ENCODE data around the gene INHBC.
A peak's percentile ranks its signal among the peaks of the same experiment; 100 is the strongest.
"Not testable (repeated sequence)": the region's sequence is repeated elsewhere in the genome, so short reads cannot be mapped to it uniquely, and the experiment has no call there.

The INHBC gene

DNA sequence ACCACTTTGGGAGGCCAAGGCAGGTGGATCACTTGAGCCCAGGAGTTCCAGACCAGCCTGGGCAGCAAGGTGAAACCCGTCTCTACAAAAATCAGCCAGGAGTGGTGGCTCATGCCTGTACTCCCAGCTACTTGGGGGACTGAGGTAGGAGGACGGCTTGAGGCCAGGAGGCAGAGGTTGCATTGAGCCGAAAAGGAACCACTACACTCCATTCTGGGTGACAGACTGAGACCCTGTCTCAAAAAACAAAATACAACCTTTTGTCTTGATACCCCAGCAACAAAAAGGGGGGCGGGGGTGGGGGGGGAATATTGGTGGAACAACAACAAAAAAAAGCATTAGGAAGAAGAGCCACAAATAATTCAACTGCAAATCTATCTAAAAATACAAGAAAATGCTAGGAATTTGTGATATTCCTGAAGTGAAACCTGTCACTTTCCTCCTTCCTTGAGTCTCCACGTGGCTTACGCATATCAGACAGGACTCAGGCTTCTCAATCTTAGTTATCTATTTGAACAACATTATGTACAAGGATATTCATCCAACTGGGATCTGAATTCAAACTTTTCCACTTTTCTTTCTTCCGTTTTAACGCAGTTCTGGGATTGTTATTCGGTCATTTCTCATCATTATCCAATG lies 5.0 kb upstream of the INHBC start:
- DNase-seq (ENCODE audit: low read depth in 2 of 2) = no peak

DNA sequence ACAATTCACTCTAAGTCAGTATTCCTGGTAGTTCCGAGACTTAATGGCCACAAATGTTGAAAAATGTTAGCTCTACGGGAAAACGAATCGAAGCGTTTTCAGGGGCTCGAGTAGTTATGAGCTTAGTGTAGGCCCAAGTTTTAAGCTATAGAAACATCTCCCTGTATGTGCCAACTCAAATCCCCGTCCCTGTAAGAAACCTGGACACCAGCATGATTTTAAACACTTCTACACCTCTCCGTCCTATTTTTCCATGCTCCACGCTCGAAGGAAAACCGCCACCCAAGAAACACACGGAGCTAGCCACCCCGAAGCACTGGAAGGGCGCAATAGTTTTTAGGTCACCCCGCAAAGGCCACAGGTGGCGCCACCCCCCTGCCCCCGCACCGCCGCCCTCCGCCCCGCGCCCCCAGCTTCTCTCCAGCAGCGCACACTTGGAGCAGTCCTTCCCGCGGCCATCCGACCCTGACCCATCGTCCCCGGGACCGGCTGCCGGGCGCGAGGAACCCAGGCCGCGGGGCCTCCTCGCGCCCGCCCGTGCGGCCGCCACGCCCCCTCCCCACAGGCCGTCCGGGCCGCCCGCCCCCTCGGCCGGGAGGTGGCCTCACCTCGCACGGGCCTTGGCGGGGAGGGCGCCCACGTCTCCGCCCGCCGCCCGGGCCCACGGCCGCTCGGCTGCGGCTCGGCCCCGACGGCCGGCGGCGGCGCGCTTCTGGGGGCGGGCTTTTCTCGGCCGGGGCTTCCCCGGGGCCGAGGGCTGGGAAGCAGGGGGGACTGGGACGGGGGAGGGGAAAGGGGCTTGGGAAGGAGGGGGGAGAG lies 4.3 kb upstream of the INHBC start:
- peak in 1 of 2 donors; percentile 21 for DNase-seq (ENCODE audit: low read depth in 2 of 2)

DNA sequence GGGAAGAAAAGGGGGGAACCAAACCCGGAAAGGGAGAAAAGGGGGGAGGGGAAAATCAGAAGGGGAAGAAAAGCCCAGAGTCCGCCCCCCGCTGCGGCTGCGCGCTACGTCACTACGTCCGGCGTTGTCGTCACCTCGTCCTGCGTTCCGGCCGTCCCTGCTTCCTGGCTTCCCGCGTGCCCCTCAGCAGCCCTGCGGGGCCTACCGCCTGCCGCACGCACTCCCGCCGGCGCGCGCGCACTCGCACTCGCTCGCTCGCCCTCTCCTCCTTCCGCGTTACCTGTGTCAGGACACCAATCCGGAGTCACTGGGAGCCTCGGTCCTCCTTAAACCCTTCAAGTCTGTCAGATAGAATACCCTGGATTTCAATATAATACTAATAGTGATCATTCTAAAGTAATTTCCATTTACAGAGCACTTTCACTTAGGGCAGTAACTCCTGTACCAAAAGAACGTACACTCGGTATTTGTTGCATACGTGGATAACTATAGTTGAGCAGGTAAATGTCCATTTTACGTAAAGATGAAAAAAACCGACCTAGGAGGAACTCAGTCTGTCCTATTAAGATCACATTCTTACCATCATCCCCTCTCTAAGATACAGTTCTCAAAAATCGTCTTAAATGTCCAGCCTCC lies 3.5 kb upstream of the INHBC start, which contains the start of gene R3HDM2:
Gene R3HDM2 (minus strand): TSS at position 113 of the 636 bp plus-strand sequence. CDS start 120,615 bp downstream, outside the sequence.
- peak; percentile 91 to 94 for DNase-seq (ENCODE audit: low read depth in 2 of 2)

DNA sequence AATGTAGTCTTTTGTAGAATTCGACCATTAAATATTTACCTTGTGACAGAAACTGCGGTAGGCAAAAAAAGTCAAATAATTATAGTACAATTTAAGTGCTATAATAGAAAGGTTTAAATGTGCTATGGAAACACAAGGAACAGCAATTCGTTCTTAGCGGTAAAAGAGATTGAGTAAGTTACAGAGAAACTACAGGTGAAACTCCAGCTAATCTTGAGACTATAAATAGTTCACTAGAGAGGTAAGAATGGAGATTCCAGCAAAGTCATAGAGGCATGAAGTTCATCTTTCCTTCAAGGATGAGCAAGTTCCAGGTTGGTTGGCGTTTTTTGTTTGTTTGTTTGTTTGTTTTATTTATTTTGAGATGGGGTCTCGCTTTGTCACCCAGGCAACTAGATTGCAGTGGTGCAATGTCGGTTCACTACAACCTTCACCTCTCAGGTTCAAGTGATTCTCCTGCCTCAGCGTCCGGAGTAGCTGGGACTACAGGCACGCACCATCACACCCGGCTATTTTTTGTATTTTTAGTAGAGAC lies 2.9 kb upstream of the INHBC start:
- no peak for DNase-seq (ENCODE audit: low read depth in 2 of 2)

DNA sequence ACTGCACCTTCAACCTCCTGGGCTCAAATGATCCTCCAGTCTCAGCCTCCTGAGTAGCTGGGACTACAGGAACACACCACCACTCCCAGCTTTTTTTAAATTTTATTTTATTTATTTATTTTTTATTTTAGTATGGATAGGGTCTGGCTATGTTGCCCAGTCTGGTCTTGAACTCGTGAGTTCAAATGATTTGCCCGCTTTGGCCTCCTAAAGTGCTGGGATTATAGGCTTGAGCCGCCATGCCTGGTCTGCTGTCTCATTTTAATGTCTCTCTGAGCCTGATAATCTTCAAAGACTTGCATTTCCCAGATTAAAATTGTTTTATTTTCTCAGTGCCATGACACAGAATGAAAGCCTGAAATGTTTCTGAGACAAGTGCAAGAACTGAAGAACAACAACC lies 1.2 kb upstream of the INHBC start:
- no peak for DNase-seq (ENCODE audit: low read depth in 2 of 2)

DNA sequence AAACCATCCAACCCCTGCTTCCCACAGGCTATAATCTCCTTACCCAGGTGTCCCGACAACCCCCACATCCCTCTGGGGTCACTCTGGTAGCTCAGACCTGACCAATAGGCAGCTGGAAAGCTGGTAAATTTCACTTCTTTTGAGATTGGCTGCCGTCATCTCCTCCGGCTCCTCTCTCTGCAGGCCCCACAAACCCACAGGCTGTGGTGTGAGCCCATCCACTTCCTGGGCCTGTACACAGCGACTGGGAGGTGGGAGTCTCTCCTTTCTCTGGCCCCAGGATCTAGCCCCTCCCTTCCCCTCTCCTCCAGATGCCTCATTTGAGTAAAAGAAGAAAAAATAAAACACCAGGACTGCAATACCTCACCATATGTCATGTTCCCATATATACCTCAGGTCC lies 709 bp downstream of the INHBC start:
- no peak for DNase-seq (ENCODE audit: low read depth in 2 of 2)

DNA sequence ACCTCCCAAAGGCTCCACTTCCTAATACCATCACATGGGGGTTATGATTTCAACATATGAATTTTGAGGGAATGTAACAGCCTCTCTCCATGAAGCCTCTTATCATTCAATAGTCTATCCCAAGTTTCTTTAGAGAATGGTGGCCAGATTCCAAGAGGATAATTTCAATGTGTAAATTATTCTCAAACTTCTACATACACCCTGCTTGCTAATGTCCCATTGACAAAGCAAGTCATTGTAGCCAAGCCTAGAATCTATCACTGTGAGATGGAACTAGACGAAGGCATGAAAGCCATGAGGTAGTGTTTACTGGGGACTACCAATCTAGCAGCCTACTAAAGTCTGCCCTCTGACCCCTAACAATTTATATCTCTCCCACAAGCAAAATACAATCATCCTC lies 3.8 kb downstream of the INHBC start:
- no peak for DNase-seq (ENCODE audit: low read depth in 2 of 2)

DNA sequence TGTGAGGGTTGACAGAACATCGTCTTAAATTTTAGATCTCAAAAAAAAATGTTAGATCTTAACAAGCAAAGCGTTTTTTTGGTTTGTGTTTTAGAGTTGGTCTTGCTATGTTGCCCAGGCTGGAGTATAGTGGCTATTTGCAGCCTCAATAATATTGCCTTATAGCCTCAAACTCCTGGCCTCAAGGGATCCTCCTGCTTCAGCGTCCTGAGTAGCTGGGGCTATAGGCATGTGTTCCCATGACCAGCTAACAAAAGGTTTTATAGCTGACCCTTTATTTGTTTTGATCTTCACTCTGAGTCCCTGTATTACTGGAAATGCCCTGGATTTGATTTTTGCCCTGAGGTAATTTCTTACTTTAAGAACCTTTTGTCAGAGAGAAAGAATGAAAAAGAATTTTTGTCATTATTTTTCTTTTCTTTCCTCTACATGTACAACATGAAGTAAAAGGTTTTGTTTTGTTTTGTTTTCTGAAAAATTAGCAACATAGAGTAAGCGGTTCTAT lies 5.2 kb downstream of the INHBC start:
- DNase-seq (ENCODE audit: low read depth in 2 of 2) = no peak

DNA sequence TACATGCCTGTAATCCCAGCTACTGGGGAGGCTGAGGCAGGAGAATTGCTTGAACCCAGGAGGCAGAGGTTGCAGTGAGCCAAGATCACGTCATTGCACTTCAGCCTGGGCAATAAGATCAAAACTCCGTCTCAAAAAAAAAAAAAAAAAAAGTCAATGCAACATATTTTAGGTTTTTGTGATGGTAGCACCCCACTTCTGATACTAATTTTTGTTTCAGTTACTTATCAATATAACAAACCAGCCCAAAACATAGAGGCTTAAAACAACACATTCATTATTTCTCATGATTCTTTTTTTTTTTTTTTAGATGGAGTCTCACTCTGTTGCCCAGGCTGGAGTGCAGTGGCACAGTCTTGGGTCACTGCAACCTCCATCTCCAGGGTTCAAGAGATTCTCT lies 6.8 kb downstream of the INHBC start:
- not testable (repeated sequence) for DNase-seq (ENCODE audit: low read depth in 2 of 2)

DNA sequence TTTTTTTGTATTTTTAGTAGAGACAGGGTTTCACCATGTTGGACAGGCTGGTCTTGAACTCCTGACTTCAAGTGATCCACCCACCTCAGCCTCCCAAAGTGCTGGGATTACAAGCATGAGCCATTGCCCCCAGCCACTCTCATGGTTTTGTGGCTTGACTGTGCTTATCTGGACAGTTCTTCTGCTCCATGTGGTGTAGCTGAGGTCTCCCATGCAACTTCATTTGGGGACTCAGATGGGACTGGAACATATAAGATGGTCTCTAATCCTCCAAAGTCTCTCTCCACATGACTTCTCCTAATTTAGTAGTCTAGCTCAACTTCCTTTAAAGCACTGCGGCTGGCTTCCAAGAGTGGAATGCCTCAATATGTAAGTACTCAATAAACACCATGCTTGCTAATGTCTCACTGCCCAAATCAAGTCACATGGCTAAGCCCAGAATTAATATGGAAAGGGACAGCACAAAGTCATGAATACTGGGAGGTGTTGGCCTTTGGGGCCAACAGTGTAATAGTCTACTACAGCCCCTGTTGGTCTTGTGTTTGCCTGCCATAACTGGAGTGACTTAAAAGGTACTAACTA lies 7.4 kb downstream of the INHBC start:
- DNase-seq (ENCODE audit: low read depth in 2 of 2) = no peak

DNA sequence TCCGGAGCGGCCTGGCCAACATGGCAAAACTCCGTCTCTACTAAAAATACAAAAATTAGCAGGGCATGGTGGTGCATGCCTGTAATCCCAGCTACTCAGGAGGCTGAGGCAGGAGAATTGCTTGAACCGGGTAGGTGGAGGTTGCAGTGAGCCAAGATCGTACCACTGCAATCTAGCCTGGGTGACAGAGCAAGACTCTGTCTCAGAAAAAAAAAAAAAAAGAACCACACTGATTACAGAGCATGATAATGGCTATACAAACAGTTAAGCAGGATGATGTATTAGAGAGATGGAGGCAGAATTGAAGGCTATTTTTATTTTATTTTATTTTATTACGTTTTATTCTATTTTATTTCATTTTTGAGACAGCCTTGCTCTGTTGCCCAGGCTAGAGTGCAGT lies 9.8 kb downstream of the INHBC start:
- not testable (repeated sequence) for DNase-seq (ENCODE audit: low read depth in 2 of 2)

DNA sequence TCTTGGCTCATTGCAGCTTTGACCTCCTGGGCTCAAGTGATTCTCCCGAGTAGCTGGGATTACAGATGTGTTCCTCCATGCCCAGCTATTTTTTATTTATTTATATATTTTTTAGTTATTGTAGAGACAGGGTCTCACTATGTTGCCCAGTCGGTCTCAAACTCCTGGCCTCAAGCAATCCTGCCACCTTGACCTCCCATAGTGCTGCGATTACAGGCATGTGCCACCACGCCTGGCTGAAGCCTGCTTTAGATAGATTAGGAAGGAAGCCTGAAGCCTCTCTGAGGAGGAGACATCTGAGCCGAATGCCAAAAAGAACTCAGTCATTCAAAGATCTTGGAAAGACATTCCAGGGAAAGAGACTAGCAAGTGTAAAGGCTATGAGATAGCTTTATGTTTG lies 10.2 kb downstream of the INHBC start:
- no peak for DNase-seq (ENCODE audit: low read depth in 2 of 2)

DNA sequence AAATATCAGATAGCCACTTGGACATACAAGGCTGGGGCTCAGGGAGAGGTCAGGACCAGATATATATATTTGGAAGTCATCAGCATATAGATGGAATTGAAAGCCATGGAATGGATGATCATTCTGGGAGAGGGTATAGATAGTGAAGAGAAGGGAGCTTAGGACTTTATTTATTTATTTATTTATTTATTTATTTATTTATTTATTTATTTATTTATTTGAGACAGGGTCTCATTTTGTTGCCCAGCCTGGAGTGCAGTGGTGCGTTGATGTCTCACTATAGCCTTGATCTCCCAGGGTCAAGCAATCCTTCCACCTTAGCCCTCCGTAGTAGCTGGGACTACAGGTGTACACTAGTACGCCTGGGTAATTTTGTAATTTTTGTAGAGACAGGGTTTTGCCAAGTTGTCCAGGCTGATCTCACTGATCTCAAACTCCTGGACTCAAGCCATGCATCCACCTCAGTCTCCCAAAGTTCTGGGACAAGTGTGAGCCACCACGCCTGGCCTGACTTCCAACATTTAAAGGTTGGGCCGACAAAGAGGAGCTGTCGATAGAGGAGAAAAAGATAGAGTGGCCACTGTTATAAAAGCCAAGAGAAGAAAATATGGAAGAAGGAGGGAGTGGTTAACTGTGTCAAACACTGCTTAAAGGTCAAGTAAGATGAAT lies 11.8 kb downstream of the INHBC start:
- no peak for DNase-seq (ENCODE audit: low read depth in 2 of 2)

DNA sequence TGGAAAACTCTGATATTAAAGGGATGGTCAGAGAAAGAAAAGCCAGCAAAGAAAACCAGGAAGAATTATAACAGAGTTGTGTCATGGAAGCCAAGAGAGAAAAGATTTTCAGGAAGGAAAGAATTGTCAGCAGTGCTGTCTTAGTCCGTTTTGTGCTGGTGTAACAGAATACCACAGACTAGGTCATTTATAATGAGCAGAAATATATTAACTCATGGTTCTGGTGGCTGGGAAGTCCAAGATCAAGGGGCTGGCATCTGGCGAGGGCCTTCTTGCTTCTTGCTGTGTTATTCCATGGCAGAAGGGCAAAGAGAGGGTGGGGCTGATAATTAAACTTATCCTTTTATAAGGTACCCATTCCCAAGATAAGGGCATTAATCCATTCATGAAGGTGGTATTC lies 14.1 kb downstream of the INHBC start:
- DNase-seq (ENCODE audit: low read depth in 2 of 2) = no peak

DNA sequence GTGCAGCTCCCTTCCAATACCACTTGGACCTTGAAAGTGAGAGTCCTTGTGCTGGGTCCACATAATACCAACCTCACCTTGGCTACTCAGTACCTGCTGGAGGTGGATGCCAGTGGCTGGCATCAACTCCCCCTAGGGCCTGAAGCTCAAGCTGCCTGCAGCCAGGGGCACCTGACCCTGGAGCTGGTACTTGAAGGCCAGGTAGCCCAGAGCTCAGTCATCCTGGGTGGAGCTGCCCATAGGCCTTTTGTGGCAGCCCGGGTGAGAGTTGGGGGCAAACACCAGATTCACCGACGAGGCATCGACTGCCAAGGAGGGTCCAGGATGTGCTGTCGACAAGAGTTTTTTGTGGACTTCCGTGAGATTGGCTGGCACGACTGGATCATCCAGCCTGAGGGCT lies 14.8 kb downstream of the INHBC start:
- no peak for DNase-seq (ENCODE audit: low read depth in 2 of 2)

DNA sequence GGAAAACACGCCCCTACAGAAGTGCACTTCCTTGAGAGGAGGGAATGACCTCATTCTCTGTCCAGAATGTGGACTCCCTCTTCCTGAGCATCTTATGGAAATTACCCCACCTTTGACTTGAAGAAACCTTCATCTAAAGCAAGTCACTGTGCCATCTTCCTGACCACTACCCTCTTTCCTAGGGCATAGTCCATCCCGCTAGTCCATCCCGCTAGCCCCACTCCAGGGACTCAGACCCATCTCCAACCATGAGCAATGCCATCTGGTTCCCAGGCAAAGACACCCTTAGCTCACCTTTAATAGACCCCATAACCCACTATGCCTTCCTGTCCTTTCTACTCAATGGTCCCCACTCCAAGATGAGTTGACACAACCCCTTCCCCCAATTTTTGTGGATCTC lies 15.5 kb downstream of the INHBC start:
- DNase-seq (ENCODE audit: low read depth in 2 of 2) = no peak

DNA sequence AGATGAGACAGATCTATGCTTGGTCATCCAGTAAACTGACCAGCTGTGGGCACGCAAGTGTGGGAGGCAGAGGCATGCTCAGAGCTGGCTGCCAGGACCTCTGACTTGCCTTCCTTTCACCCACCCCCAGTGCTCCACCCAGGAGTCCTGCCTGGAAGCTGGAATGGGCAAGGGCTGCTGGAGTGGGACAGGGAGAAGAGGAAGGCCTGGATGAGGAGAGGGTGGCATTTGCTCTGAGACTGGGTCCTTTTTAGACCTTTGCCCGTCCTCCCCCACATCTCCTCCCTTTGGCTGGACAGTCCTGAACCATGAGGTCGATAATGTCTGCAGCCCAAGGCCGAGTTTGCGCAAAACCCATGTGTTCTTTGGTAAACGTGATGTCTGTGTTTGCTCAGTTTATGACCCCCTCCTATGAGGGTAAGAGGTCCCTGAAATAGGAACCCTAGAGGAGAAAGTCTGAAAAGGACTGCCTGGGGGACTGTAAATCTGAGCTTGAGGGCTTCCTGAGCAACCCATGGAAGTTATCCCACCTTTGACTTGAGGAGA lies 16.7 kb downstream of the INHBC start:
- no peak for DNase-seq (ENCODE audit: low read depth in 2 of 2)

DNA sequence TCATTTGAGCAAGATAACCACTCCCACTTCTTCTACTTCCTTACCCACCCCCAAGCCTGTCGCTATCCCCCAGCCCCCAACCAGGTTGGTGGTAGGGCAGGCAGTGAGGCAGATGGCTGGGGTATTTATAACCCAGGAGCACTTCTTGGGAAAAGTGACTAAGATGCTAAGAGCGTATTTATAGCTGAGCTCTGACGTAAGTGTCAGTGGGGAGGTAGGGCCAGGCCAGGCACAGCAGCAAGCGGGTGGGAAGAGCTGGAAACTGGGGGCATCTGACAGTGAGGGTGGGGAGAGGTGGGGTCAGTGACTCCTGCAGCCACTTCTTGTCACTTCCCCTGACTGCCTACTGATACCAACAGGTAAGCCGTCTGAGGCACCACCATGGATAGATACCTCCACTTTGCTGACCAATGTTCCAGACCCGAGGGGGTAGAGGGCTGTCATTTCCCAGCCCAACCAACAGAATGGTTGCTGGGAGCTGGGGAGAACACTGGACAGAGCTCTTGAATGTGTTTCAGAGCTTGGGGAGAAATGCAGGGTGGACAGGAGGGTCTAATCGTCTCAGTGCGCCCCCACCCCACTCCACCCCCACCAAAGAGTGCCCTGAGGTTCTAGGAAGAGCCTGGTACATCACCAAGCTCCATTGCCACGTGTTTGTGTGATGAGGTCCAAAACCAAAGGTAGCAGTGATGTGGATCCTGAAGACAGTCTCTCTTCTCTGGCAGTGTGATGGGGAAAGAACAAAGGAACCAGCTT lies 17.8 kb downstream of the INHBC start:
- DNase-seq (ENCODE audit: low read depth in 2 of 2) = no peak

DNA sequence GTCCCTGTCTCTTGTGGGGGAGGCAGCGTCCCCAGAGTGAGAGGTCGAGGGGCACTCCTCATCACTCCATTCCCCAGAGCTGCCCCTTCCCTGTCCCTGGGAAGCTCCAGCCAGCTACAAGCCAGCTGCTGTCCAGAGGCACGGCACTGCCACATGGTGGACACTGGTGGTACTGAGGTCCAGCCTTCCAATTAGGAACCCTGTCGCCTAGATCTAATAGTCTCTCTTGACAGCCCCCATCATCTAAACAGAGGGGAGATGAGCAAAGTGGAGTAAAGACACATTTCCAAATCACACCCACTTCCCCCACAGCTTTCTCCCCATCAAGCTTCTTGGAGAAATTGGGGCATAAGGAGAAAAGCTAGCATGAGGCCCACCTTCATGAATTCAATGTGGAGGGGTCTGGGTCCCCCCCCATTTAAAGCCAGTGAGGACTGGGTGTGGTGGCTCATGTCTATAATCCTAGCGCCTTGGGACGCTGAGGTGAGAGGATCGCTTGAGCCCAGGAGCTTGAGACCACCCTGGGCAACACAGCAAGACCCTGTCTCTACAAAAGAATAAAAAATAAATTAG lies 18.4 kb downstream of the INHBC start:
- no peak for DNase-seq (ENCODE audit: low read depth in 2 of 2)

DNA sequence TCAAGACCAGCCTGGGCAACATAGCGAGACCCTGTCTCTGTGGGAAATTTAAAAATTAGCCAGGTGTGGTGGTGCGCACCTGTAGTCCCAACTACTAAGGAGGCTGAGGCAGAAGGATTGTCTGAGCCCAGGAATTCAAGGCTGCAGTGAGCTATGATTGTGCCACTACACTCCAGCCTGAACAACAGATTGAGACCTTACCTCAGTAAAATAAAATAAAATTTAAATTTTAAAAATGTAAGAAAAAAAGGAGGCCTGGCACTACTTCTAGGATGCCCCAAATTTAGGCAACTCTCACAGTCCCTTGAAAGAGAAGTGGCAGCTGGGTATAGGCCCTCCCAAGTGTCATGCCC lies 19.6 kb downstream of the INHBC start:
- DNase-seq (ENCODE audit: low read depth in 2 of 2) = no peak
